ENCODE measurements around the gene SLC19A1. TPM values are rescaled to one million over a fixed set of nuclear protein-coding genes. Genes with fewer than 3 reads are reported as not detected.

SLC19A1 gene
- total RNA-seq, 1 donor from 2014 or later = 25.6 TPM

DNA sequence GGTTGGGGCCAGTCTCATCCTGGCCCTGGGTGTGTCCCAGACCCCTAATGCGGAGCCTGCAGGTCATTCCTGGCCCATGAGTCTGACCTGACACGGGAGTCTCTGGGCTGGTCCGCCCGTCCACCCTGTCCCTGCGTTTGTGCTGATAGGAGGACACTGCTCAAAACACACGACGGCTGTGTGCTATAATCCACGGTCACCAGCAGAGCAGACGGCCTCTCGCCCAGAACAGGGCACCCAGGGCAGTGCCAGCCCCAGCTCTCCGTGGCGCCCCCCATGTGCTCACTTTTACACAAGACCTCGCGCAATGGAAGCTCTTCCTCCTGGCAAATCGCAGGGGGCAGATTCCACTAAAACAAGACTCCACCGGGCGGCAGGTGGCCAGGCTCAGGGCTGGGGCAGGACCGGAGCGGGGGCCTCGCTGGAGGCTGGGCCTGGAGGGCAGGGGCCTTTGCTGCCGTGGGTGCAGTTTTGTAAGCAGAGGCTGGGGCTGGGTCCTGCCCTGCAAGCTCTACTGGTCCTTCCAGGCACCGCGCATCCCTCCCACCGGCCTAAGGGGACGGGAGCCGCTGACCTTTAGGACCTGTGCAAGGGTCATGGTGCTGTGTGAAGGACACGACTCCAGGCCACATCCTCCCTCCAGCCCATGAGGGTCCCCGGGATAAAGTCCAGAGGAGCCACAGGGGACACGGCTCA, 10.6 kb upstream of the SLC19A1 start:
- TF ChIP-seq, protein P1, sequence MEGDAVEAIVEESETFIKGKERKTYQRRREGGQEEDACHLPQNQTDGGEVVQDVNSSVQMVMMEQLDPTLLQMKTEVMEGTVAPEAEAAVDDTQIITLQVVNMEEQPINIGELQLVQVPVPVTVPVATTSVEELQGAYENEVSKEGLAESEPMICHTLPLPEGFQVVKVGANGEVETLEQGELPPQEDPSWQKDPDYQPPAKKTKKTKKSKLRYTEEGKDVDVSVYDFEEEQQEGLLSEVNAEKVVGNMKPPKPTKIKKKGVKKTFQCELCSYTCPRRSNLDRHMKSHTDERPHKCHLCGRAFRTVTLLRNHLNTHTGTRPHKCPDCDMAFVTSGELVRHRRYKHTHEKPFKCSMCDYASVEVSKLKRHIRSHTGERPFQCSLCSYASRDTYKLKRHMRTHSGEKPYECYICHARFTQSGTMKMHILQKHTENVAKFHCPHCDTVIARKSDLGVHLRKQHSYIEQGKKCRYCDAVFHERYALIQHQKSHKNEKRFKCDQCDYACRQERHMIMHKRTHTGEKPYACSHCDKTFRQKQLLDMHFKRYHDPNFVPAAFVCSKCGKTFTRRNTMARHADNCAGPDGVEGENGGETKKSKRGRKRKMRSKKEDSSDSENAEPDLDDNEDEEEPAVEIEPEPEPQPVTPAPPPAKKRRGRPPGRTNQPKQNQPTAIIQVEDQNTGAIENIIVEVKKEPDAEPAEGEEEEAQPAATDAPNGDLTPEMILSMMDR (IDR thresholded peaks at IDR 0.05; ENCODE audit: unreplicated experiment) = no peak
- Mint-ChIP-seq H3K9me3 (ENCODE audit: low read depth) (peaks cover 3% of the 10 kb centered on the region), H3K36me3 (ENCODE audit: insufficient read depth) (no peaks in the 10 kb centered on the region), H3K4me3 (ENCODE audit: low read depth) (no peak overlapping the region), H3K4me1 (ENCODE audit: low read depth) (peaks cover 8% of the 10 kb centered on the region), H3K27me3 (peaks cover 19% of the 10 kb centered on the region), H3K27ac (no peak overlapping the region)
- no peak for DNase-seq (ENCODE audit: low spot score, unreplicated experiment)

DNA sequence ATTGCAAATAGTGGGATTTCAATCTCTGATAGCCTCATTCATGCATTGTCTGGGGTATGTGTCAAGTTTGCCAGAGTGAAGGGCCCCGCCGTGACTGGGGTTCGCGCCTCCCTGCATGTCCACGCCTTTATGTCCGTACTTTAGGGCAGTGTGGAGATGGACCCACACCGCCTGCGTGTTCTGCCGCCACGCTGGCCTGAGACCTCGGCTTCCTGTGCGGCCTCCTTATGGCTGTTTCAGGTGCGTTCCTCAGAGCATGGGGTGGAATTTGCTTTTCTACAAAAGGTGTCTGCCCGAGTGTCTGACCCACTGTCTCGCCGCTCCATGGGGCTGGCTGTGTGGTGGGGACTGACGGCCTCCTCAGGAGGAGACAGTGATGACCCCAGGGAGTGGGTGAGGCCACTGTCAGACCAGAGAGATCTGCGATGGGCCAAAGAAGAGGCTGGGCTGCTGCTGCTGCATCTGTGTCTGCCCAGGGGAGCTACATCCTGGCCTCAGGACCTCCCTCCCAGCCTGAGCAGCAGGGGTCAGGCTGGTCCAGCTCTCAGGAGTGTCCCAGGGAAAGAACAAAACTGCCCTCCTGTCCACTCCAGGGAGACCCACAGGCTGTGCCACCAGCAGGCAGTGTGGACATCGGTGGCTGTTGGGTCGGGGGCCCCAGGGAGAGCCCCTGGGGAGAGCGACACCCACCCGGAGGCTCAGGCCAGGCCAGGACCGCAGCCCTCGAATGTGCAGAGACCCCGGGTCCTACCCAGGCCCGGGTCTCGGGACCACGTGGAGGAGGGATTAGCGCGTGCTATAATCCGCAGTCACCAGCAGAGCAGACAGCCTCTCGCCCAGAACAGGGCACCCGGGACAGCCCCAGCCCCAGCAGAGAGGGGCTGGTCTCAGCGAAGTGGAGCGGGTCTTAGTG, 9.8 kb upstream of the SLC19A1 start:
- no peak for DNase-seq (ENCODE audit: low spot score, unreplicated experiment)
- Mint-ChIP-seq H3K27me3 (peaks cover 23% of the 10 kb centered on the region), H3K36me3 (ENCODE audit: insufficient read depth) (no peaks in the 10 kb centered on the region), H3K9me3 (ENCODE audit: low read depth) (peaks cover 8% of the 10 kb centered on the region), H3K27ac (no peak overlapping the region), H3K4me3 (ENCODE audit: low read depth) (no peak overlapping the region), H3K4me1 (ENCODE audit: low read depth) (peaks cover 14% of the 10 kb centered on the region)
- TF ChIP-seq, protein P1 (IDR thresholded peaks at IDR 0.05; ENCODE audit: unreplicated experiment) = no peak

DNA sequence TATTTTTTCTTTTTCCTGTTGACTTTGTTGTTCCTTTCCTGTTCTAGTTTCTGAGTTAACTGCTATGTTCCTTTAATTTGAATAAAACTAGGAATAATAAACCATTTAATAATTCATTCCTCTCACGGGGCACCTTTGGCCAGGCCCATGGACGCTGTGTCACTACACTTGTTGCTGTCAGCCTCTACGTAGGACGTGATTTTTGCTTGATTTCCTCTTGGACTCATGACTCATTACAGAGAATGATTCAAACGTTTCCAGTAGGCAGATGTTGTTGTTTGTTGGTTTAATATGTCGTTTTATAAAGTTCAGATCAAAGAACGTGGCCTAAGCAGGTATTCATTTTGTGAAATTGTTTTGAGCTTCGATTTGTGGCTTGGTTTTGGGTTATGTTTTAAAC, 9.1 kb upstream of the SLC19A1 start:
- TF ChIP-seq, protein P1 (IDR thresholded peaks at IDR 0.05; ENCODE audit: unreplicated experiment) = no peak
- no peaks in the 10 kb centered on the region for H3K36me3 Mint-ChIP-seq (ENCODE audit: insufficient read depth)
- no peak for DNase-seq (ENCODE audit: low spot score, unreplicated experiment)
- H3K4me3 Mint-ChIP-seq (ENCODE audit: low read depth) = no peak overlapping the region
- peaks cover 8% of the 10 kb centered on the region for H3K9me3 Mint-ChIP-seq (ENCODE audit: low read depth)
- H3K27ac Mint-ChIP-seq = no peak overlapping the region
- peaks cover 23% of the 10 kb centered on the region for H3K27me3 Mint-ChIP-seq
- H3K4me1 Mint-ChIP-seq (ENCODE audit: low read depth) = peaks cover 16% of the 10 kb centered on the region

DNA sequence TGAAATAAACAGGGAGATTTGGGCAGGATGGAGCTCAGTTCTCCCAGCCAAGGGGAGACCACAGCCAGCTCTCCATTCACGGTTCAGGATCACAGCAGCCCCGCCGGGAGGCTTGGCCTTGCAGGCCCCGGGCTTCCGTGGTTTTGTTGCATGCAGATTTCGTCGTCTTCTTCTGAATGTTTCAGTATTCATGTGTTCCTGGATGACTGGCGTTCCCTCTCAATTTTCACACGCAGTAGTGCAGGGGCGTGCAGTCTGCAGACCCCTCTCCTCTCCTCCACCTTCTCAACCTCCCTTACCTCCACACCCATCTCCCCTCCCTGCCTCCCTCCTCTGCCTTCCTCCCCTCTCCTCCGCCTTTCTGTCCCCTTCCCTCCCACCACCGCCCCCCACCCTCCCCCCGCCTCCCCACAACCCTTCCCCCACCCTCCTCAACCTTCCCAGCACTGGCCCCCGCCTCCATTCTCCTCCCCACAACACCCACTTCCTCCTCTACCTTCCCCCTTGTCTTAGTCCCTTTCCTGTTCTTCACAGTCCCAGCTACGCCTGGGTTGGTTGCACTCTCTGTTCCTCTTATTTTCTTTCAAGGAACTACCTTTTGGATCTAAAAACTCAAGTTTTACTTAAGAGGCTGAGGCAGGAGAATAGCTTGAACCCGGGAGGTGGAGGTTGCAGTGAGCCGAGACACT, 8.4 kb upstream of the SLC19A1 start:
- DNase-seq (ENCODE audit: low spot score, unreplicated experiment) = no peak

More for the DNA sequence above, 8.4 kb upstream of the SLC19A1 start:
- Mint-ChIP-seq H3K9me3 (ENCODE audit: low read depth) (peaks cover 8% of the 10 kb centered on the region), H3K36me3 (ENCODE audit: insufficient read depth) (no peaks in the 10 kb centered on the region), H3K27me3 (peaks cover 23% of the 10 kb centered on the region), H3K4me1 (ENCODE audit: low read depth) (peaks cover 16% of the 10 kb centered on the region), H3K4me3 (ENCODE audit: low read depth) (no peak overlapping the region), H3K27ac (no peak overlapping the region)
- TF ChIP-seq, protein P1 (IDR thresholded peaks at IDR 0.05; ENCODE audit: unreplicated experiment) = no peak

Data from progenitor cell of endocrine pancreas (in vitro differentiated cells).